ENCODE measurements around the gene HOXA1.

The HOXA1 gene

DNA sequence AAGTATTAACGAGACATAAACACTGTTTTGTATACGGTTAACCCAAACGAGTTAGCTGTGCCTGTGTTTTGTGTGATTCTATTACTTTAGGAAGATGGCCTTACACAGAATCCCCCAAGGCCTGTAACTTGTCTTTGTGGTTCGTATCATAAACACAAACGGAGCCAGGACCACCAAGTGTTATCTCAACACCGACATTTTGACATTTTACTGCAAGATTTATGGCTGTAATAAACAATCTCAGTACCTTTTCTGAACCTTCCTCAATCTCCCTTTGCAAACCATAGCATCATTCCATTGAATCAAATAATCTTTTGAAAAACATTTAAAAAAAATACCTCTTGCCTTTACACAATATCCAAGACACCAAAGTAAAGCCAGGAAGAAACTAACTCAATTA, 37.2 kb upstream of the HOXA1 start:
- in situ Hi-C loops (cut with MboI; ENCODE audit: low sequenced_read_pairs) = no loop called here

DNA sequence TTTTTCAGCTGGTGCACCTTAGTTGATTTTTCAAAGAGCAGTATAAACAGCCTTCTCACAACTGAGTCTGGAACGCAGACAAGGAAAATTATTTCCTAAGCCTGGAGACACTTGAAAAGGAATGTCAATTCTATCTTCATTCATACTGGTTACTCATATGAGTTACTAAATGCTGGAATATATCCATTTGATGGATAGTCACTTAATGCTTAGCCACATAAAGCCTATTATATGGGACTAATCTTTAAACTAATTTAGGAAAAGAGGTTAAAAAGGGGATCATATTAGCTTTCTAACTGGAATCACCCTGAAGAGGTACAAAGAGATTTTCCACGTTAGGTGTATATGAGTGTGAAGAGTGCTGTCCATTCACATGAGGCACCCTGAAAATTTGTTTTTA, 36.4 kb upstream of the HOXA1 start:
- in situ Hi-C loops (cut with MboI; ENCODE audit: low sequenced_read_pairs) = no loop called here

DNA sequence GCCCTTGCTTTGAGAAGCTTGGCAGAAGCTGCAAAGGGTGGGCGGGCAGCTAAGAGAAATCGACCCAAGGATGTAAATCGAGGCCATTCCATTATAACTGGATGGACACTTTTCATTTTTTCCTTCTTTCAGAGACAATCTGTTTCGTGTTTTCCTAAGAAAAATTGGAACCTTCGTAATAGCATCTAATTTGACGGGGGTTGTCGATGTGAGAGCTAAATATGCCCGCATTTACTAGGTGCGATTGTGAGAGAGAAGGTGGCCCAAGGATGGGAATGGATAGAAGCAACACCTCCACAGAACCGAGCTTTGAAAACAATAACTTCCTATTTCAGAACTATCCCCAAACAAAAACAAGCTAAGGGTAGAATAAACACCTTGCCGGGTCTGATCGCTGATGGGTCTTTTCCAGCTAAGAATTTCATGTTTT, 35.6 kb upstream of the HOXA1 start:
- in situ Hi-C loops (cut with MboI; ENCODE audit: low sequenced_read_pairs) = no loop called here

GRCh38 chr7:27130540-27131389, 35.0 kb upstream of the HOXA1 start, which contains the start of gene HOXA4:
Gene HOXA4 (minus strand): TSS chr7:27130757. CDS start chr7:27130733, 24 bp downstream.
- in situ Hi-C loops (cut with MboI; ENCODE audit: low sequenced_read_pairs) = no loop called here

DNA sequence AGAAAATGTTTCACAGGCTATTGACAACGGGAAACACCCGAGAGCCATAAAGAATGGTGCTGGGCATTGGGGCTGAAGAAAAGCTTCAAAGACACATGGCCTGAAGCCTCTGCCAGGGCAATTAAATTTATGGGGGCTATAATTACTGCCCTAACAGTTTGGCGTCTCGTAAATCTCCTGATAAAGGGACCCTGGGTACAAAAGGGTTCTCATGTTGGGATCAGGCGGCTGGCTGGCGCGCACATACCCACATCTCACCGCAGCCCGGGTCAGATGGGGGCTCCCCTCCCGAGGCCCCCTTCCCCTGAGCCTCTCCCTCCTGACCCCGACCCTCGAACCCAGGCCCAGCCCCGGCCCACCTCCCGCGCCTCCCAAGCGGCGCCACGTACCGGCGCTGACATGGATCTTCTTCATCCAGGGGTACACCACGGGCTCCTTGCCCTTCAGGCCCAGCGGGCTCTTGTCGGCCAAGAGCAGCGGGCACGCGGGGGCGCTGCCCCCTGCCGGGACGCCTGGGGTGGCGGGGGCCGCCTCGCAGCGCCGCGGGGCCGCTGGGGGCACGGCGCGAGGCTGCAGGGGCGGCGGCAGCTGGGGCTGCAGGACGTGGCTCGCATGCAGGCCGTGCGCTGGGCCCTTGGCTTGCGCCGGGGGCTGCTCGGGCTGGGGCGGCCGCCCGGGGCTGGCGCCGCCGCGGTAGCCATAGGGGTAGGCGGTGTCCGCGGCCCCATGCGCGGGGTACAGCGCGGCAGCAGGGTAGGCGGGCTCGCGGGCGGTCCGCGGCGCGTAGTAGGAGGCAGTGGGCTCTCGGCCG, 34.1 kb upstream of the HOXA1 start:
- in situ Hi-C loops (cut with MboI; ENCODE audit: low sequenced_read_pairs) = no loop called here

DNA sequence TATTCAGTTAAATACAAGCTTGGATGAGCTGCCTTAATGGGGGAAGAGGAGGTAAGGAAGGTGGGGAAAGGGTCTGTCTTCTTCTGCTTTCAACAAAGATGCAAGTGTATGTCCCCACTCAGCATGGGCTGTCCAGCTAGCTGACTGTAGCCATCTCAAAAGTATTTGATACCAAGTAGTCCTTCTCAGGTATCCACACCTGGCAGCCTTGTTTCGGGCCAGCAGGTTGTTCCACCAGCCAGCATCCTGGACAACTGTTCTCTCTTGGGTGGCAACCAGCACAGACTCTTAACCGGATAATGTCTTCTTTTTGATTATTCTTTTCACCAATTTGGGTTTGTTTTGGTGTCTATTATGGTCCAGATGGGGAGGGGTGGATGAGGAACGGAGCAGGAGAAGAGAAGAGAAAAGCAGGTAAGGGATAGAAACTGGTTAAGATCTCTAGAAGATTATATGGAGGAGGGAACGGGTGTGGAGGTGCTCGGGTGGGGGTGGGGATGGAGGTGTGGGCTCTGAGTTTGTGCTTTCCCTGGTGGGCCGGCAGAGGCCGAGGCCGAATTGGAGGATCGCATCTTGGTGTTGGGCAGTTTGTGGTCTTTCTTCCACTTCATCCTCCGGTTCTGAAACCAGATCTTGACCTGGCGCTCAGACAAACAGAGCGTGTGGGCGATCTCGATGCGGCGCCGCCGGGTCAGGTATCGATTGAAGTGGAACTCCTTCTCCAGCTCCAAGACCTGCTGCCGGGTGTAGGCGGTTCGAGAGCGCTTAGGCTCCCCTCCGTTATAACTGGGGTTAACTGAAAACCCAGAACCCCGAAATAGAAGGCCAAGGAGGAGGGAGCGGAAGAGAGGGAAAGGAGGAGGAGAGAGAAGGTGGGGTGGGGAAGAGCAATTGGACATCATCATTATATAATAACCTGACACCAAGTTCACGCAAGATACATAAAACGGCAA, 33.3 kb upstream of the HOXA1 start:
- in situ Hi-C loops (cut with MboI; ENCODE audit: low sequenced_read_pairs) = no loop called here

DNA sequence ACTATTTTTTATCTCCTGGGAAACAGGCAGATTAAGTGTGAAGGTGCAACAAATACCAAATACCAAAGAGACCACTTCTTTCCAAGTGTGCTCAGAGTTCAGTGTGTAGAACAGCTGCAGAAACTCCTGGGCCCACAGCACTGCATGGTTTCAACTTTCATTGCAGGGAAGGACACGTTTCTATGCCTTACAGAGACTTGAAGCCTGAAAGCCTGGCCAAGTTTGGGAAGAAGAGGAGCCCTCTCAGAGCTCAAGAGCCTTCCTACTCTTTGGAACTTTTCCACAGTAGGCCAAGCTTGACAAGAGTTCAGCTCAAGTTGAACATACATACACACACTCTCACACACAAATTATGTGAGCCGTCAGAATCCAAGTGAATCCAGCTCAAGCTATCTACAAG, 32.2 kb upstream of the HOXA1 start:
- in situ Hi-C loops (cut with MboI; ENCODE audit: low sequenced_read_pairs) = no loop called here

GRCh38 chr7:27126596-27127327, 31.0 kb upstream of the HOXA1 start:
- in situ Hi-C loops (cut with MboI; ENCODE audit: low sequenced_read_pairs) = no loop called here

DNA sequence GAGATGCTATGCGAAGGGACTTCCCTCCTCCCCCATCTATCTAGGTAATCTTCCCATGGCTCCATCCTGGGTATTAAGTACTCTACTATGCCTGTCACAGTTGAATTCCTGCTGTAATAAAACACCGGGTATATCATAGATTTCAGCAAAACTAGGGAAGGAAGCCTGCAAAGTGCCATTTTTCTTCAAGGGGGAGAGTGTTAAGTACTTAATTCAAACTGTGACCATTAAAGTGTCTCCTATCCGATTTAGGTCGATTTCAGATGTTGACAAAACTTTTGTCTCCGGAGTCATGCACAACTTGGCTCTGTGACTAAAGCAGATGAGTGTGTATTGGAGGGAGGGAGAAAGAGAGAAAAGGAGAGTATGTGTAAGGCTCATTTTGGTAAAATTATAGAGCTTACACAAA, 30.2 kb upstream of the HOXA1 start:
- in situ Hi-C loops (cut with MboI; ENCODE audit: low sequenced_read_pairs) = no loop called here

- in situ Hi-C loops (cut with MboI; ENCODE audit: low sequenced_read_pairs) = no loop called here
Measured at GRCh38 chr7:27124902-27125689, 29.3 kb upstream of the HOXA1 start.

- in situ Hi-C loops (cut with MboI; ENCODE audit: low sequenced_read_pairs) = no loop called here
Measured at GRCh38 chr7:27124096-27124901, 28.5 kb upstream of the HOXA1 start.

DNA sequence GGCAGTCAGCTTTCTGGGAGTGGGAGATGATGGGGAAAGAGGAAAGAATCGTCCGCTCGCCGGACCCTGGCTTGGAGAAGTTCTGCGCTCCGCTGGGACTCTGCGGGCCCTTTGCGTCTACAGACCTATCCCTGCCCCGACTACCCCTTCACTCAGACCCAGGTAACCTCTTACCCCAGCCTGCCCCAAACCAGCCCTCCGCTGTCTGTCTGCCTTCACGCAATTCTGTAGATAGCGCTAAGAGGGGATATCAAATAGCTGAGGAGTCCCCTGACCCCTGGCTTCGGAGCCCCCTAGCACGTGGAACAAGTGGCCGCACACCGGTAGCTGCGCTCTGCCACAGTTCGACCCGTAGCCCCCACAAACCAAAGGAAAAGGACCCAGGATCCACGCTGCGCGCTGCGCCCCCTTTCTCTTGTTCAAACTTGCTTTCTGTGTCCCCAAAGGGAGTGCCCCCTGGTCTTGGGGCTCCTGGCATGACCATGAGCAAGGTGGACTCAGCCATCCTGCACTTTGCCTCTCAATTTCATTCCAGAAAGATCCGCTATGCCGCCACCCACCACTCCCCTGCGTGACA, 27.8 kb upstream of the HOXA1 start:
- in situ Hi-C loops (cut with MboI; ENCODE audit: low sequenced_read_pairs) = no loop called here

- in situ Hi-C loops (cut with MboI; ENCODE audit: low sequenced_read_pairs) = no loop called here
Measured at GRCh38 chr7:27123007-27123476, 27.2 kb upstream of the HOXA1 start.

- in situ Hi-C loops (cut with MboI; ENCODE audit: low sequenced_read_pairs) = no loop called here
Measured at GRCh38 chr7:27122077-27122910, 26.5 kb upstream of the HOXA1 start.

DNA sequence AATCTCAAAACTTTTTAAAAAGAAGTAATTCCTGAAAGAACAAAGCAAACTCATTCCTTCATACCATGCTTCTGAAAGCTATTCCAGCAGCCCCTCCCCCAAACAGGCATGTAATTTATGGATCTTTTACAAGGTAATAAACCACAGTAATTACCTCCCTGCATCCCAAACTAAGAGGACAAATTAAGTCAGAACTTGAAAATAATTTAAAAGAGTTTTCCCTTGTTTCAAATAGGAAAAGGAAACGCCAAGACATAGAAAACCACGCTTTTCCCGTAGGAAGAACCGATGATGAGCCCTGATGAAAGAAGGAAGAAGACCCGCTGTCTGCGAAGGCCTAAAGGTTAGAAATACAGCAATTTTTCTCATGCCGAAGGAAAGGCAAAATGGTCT, 25.9 kb upstream of the HOXA1 start:
- in situ Hi-C loops (cut with MboI; ENCODE audit: low sequenced_read_pairs) = no loop called here

DNA sequence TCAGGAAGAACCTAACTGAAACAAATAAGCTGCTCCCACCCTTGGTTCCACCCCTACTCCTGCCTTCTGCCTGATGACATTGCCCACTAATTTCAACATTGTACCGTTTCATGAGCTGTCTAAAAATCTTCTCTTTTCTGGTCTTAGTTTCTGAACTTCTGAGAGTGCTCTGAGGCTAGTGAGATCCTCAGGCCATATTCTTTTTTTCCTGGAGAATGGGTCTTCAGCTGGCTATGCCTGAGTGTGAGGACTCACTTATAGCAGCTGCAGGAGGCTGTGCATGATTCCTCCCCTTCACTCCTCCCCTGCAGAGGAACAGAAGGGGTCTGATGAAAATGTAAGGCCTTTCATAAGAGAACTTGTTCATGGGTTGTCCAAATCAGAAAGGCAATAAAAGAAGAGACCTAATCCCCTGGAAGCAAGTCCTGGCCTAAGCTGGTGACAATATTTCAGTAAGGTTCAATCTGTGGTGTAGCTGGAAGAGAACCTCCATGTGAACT, 23.7 kb upstream of the HOXA1 start:
- in situ Hi-C loops (cut with MboI; ENCODE audit: low sequenced_read_pairs) = no loop called here

GRCh38 chr7:27118580-27118979, 22.8 kb upstream of the HOXA1 start:
- in situ Hi-C loops (cut with MboI; ENCODE audit: low sequenced_read_pairs) = no loop called here

Data from HL-60/S4 treated with phorbol 12-myristate 13-acetate at 8.2 ng/mL for 4 days and 3 days (cell line).